ENCODE data around the gene OGFOD3. TPM values are rescaled to one million over a fixed set of nuclear protein-coding genes. Genes with fewer than 3 reads are reported as not detected.

The OGFOD3 gene
- total RNA-seq, 4 donors from 2014 or later = 25.8 to 72.1 (median 27.7) TPM

- Histone ChIP-seq H3K36me3 (peaks cover 0 to 14% of the 10 kb centered on the region in 2 donors), H3K4me3 (no peak overlapping the region), H3K27ac (no peak overlapping the region), H3K27me3 (peaks cover 14 to 21% (median 20%) of the 10 kb centered on the region in 3 donors), H3K9me3 (no peaks in the 10 kb centered on the region), H3K4me1 (peaks cover 15 to 23% of the 10 kb centered on the region in 2 donors)
- TF ChIP-seq POLR2A (IDR thresholded peaks at IDR 0.05) (no peak), CTCF (IDR thresholded peaks at IDR 0.05 in 4 of 5, conservative IDR thresholded peaks at IDR 0.05 in 1 of 5) (no peak)
- DNase-seq (no peak), ATAC-seq (no peak)
- in situ Hi-C loops (cut with MboI; ENCODE audit: low sequenced_read_pairs in 4 of 4) = no loop called here
- intact Hi-C loops (cut with DNase I; ENCODE audit: low total_unique reads) = no loop called here
Measured at GRCh38 chr17:82387705-82388106, 30.7 kb downstream of the OGFOD3 start.

- DNase-seq (no peak), ATAC-seq (no peak)
- TF ChIP-seq CTCF (IDR thresholded peaks at IDR 0.05 in 4 of 5, conservative IDR thresholded peaks at IDR 0.05 in 1 of 5) (no peak), POLR2A (IDR thresholded peaks at IDR 0.05) (no peak)
- in situ Hi-C loops (cut with MboI; ENCODE audit: low sequenced_read_pairs in 4 of 4) (no loop called here), intact Hi-C loops (cut with DNase I; ENCODE audit: low total_unique reads) (no loop called here)
- H3K36me3 ChIP-seq = peaks cover 0 to 8% of the 10 kb centered on the region in 2 donors
- no peaks in the 10 kb centered on the region for H3K9me3 ChIP-seq
- no peak overlapping the region for H3K4me3 ChIP-seq
- H3K27ac ChIP-seq = no peak overlapping the region
- H3K4me1 ChIP-seq = peaks cover 15 to 23% of the 10 kb centered on the region in 2 donors
- H3K27me3 ChIP-seq = peaks cover 20 to 27% (median 26%) of the 10 kb centered on the region in 3 donors
Measured at GRCh38 chr17:82386881-82387704, 31.3 kb downstream of the OGFOD3 start.

GRCh38 chr17:82386255-82386831 lies 32.0 kb downstream of the OGFOD3 start:
- H3K27ac ChIP-seq = peak overlapping the region in 1 of 4 donors; percentile 32
- peaks cover 15 to 24% of the 10 kb centered on the region in 2 donors for H3K4me1 ChIP-seq
- intact Hi-C loops (cut with DNase I; ENCODE audit: low total_unique reads) (no loop called here), in situ Hi-C loops (cut with MboI; ENCODE audit: low sequenced_read_pairs in 4 of 4) (no loop called here)
- DNase-seq (peak in 1 of 2 donors; percentile 44), ATAC-seq (no peak)
- H3K27me3 ChIP-seq = peaks cover 26 to 34% (median 29%) of the 10 kb centered on the region in 3 donors
- no peaks in the 10 kb centered on the region for H3K36me3 ChIP-seq
- TF ChIP-seq POLR2A (IDR thresholded peaks at IDR 0.05) (no peak), CTCF (IDR thresholded peaks at IDR 0.05 in 4 of 5, conservative IDR thresholded peaks at IDR 0.05 in 1 of 5) (no peak)
- no peak overlapping the region for H3K4me3 ChIP-seq
- H3K9me3 ChIP-seq = no peaks in the 10 kb centered on the region

- DNase-seq (no peak), ATAC-seq (no peak)
- Histone ChIP-seq H3K27me3 (peaks cover 32 to 40% (median 35%) of the 10 kb centered on the region in 3 donors), H3K9me3 (no peaks in the 10 kb centered on the region), H3K4me3 (no peak overlapping the region), H3K4me1 (peaks cover 20 to 29% of the 10 kb centered on the region in 2 donors), H3K36me3 (no peaks in the 10 kb centered on the region), H3K27ac (peak overlapping the region; percentile 32 to 48 (median 45))
- no peak for TF ChIP-seq POLR2A (IDR thresholded peaks at IDR 0.05)
- no peak for TF ChIP-seq CTCF (IDR thresholded peaks at IDR 0.05 in 4 of 5, conservative IDR thresholded peaks at IDR 0.05 in 1 of 5)
- intact Hi-C loops (cut with DNase I; ENCODE audit: low total_unique reads) (no loop called here), in situ Hi-C loops (cut with MboI; ENCODE audit: low sequenced_read_pairs in 4 of 4) (no loop called here)
Measured at GRCh38 chr17:82385559-82386254, 32.7 kb downstream of the OGFOD3 start.

All from gastrocnemius medialis (tissue), 4 donors.